HG02973 (cell line): ENCODE results near the gene ELF3.
"Not testable (repeated sequence)": the region's sequence is repeated elsewhere in the genome, so short reads cannot be mapped to it uniquely, and the experiment has no call there.

Experiments
- ATAC-seq: cut with Tn5 transposase; IDR thresholded peaks from one replicate; pipeline ENCODE4 v1.9.1; 2021; ENCODE audit warnings: moderate library complexity; ENCODE audit not compliant: unreplicated experiment

ELF3 gene

DNA sequence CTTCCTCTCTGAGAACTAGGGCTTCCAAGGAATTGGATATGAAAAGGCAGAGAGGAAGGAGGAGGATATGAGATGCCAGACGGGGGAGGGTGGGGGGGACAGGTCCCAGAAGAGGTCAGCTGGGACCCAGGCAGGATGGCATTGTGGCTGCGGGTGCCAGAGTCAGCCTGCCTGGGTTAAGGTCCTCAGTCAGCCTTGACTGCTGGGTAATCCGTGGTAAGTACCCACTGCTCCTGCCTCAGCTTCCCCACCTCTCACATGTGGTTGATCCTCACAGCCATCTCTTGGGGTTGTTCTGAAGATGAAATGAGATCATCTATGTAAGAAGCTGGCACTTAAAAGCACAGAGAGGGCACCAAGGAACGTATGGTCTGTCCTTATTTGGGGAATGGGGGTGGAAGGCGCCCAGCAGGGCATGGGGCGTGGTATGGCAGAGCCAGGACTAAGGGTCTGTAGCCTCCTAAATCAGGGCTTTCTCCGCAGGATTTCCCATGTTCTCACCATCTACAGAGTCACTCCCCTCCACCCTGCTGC, 23.8 kb downstream of the ELF3 start:
- no peak for ATAC-seq

DNA sequence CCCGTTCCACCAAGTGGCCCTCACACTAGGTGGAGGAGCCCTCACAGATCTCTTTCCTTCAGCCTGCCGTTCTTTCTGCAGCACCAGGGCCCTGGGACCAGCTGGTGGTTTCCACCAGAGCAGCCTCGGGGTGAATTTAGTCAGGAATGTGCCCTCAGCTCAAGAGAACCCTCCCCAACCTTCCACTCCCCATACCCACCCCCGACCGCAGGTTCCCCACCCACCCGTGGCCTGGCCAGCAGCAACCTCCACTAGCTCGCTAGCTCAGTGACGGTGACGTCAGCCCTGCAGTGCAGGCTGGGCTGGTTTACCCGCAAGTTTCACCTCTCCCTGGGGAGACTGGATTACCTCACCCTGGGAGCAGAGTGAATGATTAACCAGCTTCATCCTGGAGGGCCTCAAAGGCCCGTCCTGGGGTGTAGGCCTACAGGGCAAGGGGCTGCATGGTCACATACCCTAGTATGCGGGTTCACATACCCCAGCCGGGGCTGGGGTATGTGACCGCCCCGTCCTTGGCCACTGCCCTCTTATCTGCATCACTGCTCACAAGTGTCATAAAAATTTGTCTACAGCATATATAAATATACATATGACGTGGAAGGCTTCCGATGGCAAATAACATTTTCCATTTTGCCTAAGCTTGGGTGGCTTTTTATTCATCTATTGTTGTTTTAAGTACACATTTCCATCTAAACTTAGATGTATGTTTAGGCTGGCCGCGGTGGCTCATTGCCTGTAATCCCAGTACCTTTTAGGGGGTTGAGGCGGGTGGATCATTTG, 24.5 kb downstream of the ELF3 start:
- ATAC-seq = no peak

DNA sequence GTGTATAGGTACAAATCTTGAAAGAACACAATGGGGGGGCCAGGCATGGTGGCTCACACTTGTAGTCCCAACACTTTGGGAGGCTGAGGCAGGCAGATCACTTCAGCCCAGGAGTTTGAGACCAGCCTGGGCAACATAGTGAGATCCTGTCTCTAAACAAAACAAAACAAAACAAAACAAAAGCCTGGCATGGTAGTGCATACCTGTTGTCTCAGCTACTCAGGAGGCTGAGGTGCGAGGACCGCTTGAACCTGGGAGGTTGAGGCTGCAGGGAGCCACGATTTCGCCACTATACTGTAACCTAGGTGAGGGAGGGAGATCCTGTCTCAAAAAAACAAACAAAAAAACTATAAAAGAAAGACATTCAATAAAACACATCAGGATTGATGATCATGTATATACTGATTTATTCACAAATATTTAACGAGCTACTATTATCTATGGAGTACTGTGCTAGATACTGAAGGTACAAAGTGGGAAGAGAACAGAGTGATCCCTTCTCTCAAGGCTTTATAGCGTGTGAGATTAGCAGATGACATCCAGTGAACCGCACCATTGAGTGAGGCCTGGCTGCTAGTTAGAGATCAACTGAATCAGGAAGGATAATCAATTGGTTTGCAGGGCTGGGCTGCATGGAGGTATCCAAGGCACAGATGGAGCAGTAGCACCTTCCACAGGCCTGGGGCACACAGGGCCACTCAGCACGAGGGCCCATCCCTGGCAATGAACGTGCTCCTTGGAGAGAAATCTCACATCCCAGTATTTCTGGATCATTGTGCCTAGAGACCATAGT, 26.4 kb downstream of the ELF3 start:
- ATAC-seq = no peak

DNA sequence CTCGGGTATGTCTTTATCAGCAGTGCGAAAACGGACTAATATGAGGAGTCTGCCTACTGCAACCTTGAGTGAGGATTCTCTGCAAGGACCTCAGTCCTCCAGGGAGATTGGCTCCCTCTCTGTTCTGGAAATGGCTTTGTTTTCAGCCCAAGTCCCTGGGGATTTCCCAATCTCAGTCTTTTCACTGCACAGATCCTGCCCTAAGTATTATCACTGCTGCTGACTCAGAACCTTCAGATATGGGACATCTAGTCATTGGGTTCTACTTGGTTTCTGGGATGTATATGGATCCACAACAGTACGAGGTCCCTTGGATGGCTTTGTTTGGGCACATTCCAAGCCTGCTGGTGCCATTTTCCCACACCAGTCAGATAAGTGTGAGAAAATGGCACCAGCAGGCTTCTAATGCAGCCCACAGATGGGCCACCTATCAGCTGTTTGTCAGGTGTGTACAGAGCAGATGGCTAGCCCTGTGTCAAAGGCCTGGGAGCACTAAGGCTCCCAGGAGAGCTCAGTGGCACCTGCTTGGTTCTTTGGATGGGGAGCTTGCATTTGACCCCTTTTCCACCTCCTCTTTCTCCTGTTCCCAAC, 27.4 kb downstream of the ELF3 start:
- ATAC-seq = no peak

DNA sequence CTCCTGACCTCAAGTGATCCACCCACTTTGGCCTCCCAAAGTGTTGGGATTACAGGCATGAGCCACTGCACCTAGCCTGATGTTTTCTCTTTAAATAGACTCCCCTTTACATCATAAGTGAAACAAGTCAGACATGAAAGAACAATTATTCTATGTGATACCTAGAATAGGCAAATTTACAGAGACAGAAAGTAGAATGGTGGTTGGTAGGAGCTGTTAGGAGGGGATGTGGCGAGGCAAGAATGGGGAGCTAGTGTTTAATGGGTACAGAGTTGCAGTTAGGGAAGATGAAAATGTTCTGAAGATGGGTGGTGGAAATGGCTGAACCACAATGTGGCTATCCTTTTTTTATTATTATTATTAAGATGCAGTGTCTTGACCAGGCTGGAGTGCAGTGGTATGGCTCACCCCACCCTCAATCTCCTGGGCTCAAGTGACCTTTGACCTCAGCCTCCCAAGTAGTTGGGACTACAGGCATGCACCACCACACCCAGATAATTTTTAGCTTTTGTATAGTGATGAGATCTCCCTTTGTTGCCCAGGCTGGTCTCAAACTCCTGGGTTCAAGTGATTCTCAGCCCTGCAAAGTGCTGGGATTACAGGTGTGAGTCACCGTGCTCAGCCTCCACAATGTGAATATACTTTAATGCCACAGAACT, 28.4 kb downstream of the ELF3 start:
- no peak for ATAC-seq

DNA sequence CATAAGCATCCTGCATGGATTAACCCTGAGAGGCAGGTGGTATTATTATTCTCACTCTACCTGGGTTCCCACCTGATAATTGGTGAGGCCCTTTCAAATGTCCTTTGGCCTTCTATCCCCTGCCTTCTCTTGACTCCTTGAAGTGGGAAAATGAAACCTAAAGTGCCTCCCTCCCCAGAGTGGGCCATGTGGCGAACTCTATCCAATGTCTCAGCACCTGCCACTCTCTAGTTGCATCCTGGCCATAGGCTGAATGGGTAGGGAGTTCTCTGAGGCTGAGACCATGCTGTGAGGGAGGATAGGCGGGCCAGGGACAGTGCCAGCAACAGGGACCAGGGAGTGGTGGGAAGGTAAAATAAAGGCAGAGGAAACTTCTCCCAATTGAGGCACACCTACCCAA, 35.3 kb downstream of the ELF3 start:
- ATAC-seq = no peak

DNA sequence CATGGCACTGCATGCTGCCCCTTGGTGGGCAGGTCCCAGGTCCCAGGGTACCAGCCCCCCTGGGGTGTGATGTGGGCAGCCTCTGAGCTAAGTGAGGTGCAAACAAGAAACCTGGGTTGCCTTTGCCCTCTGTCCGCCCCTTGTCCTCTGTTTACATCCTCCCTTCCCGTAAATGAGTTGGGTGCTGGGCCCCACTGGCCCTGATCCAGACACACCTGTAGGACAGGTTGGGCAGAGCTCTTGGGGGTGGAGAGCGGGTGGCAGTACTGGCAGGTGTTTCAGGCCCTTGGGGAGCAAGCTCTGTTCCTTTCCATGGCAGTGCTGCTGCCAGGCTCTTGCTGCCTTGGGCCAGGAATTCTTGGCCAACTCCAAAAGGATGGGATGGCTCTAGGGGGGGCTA, 35.8 kb downstream of the ELF3 start:
- ATAC-seq = no peak

DNA sequence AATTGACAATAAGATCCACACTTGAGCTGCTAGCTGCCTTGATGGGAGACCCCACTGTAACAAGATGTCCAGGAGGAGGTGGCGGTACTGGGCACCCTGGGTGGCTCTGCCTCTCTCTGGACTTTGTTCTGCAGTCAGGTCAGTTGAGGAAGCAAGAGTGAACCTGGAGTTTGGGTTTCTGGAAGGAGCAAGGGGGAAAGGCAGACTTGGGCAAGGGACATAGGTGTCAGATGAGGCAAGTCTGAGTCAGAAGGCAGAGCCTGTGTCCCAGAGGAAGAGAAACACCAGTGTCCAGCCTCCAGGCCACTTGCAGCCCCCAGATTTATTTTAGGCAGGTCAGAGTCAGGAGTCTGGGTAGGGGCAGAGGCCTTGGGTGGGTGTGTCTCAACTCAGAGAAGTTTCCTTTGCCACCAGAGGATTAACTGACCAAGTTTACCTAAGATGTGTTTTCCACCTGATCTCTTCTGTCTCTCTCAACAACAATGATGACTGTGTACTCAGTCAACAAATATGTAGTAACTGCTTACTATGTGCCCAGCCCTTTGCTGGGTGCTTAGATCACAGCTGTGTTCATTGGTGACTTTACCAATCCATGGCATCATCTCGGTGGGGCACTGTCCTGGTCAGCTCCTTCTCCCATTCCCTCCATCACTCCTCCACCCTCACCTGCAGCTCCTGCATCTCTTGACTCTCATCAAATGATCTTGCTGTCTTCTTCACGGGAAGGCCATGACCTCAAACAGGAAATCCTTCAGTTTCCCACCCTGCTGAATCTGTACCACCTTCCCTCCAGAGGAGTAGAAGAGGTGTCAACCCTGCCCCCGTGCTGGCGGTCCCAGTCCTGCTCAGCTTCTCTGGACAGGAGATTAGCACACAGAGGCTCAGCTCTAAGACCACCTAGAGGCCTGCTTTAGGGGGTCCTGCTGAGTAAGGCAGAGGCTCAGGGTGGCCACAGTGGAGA, 36.6 kb downstream of the ELF3 start:
- no peak for ATAC-seq

DNA sequence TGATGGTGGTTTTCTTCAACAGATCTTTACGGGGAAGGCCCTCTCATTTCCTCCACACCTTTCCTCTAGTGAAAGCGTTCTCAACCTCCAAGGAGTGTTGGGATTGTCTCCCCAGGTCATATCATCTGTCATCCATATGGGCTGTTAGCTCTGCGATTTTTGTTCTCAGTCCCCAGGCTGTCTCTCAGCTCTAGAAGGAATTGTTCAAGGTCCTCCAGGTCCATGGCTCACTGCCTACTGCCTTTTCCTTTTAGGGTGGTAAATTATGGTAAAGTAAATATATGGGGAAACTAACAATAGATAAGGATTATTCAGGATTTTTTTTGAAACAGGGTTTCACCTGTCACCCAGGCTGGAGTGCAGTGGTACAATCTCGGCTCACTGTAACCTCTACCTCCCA, 37.6 kb downstream of the ELF3 start:
- ATAC-seq = no peak

DNA sequence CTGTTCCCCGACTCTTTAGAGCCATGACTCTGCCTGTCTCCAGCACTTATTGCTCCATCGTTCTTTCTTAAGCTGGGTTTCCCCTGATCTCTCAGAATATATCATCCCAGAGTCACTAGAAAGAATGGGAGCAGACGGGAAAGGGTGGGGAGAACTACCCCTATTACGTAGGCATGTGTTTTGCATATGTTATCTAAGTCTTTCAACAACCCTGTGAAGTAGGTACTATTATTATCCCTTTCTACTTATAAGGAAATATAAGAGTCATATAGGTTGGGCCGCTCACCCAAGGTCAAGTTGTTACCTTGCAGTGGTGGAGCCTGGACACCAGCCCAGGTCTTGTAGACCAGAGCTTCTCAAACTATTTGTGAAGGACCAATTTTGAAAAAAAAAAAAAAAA, 38.7 kb downstream of the ELF3 start:
- no peak for ATAC-seq

DNA sequence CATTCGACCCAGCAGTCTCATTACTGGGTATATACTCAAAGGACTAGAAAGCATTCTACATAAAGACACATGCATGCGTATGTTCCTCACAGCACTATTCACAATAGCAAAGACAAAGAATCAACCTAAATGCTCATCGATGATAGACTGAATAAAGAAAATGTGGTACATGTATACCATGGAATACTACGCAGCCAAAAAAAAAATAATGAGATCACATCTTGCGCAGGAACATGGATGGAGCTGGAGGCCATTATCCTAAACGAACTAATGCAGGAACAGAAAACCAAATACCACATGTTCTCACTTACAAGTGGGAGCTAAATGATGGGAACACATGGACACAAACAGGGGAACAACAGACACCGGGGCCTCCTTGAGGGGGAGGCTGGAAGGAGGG, 43.7 kb downstream of the ELF3 start:
- ATAC-seq = no peak

DNA sequence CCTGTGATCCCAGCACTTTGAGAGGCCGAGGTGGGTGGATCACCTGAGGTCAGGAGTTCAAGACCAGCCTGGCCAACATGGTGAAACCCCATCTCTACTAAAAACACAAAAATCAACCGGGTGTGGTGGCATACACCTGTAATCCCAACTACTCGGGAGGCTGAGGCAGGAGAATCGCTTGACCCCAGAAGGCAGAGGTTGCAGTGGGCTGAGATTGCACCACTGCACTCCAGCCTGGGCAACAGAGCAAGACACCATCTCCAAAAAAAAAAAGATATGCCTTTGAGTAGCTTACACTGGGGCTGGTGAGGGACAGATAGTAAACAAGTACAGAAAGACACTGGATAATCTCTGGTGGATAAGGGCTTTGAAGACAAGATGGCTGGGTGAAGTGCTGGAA, 44.3 kb downstream of the ELF3 start:
- not testable (repeated sequence) for ATAC-seq

DNA sequence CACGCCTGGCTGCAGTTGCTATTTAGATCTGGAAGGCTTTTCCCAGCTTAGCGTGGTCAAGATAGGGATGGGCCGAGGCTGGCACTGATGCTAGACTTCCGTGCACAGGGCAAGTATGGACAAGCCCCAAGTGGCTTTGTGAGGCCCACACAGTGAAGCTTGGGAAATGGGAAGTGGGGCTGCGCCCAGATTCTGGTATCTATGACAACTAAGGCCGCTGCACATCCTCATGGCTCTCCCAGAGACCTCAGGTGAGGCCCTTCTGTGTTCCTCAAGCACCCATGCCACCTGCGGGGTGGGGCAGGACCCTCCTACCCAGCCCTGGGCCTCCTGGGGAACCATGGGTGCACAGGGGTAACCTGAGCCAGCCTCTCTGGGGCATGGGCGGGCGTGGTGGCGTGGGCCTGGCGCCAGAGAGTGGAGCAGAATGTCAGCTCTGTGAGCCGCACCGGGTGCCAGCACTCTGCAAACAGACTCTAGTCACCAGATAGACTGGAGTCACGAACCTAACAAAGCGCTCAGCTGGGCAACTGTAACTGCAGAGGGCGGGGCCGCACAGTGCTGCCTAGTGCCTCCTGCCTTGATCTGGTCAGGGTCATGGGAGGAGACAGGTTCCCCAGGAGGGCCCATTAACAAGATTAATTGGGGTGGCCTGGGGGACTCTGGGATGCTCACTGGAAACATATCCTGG, 46.4 kb downstream of the ELF3 start:
- no peak for ATAC-seq

DNA sequence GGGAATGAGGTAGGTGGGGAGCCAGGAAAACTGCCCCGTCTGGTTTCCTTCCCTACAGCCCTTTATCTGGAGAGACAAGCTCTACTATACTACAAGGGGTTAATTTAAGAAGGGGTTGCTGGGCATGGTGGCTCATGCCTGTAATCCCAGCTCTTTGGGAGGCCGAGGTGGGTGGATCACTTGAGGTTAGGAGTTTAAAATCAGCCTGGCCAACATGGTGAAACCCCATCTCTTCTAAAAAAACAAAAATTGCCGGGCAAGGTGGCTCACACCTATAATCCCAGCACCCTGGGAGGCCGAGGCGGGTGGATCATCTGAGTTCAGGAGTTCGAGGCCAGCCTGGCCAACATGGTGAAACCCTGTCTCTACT, 46.9 kb downstream of the ELF3 start:
- not testable (repeated sequence) for ATAC-seq

DNA sequence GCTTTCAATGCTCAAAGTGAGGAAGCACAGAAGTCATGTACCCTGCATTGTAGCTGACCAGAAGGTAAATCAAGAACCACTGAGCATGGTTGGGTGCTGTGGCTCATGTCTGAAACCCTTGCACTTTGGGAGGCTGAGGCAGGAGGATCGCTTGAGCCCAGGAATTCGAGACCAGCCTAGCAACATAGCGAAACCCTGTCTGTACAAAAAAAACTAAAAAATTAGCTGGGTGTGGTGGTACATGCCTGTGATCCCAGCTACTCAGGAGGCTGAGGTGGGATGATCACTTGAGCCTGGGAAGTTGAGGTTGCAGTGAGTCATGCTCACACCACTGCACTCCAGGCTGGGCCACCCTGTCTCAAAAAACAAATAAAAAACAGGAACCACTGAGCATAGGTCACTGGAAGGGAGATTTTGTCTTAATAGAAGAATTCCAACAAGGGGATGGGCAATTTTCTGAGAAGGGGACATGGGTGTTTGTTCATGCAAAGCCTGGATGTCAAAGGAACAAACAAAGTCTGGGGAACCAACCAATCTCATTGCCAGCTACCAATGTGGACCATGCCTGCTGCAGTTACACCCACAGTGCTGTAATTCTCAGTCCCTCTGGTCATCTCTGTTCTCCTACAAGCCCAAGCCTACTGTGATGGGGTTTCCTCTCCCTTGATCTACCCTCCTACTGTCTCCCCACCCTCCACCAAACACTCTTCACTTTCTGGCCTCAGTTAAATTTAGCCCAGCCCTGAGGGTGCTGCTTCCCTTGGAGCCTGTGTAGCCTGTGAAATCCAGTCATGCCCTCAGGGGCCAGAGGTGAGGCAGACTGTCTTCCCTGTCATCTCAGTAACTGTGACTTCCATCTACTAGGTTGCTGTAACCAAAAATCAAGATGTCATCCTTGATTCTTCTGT, 47.9 kb downstream of the ELF3 start:
- no peak for ATAC-seq

DNA sequence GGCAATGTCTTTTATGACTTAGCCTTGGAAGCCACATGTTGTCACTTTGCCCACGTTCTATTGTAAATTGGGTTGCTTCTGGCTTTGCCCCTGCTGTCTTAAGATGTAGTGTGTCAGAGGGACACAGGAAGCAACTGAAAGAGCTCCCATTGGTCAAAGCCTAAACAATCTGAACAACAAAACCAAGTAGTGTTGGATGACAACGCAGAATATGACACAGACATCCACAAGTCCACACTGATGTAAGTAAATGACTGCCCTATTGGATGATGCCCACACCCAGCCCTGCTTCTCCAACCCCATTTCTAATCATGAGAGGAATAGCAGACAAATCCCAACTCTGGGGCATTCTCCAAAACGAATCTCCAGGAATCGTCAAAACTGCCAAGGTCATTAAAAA, 50.7 kb downstream of the ELF3 start:
- no peak for ATAC-seq

DNA sequence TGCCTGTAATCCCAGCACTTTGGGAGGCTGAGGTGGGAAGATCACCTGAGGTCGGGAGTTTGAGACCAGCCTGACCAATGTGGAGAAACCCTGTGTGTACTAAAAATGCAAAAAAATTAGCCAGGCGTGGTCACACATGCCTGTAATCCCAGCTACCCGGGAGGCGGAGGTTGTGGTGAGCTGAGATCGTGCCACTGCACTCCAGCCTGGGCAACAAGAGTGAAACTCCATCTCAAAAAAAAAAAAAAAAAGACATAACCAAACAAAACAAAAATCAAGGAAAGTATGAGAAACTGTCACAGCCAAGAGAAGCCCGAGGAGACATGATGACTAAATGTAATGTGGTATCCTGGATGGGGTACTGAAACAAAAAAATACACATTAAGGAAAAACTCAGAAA, 51.4 kb downstream of the ELF3 start:
- ATAC-seq = not testable (repeated sequence)

DNA sequence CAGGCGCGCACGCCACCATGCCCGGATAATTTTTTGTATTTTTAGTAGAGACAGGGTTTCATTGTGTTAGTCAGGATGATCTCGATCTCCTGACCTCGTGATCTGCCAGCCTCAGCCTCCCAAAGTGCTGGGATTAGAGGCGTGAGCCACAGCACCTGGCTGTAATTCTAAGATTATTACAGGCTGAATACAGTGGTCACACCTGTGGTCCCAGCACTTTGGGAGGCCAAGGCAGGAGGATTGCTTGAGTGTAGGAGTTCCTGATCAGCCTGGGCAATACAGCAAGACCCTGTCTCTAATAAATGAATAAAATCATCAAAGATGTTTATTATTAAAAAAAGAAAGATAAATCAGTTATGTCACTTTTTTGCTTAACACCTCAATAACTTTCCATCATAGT, 52.2 kb downstream of the ELF3 start:
- ATAC-seq = not testable (repeated sequence)

DNA sequence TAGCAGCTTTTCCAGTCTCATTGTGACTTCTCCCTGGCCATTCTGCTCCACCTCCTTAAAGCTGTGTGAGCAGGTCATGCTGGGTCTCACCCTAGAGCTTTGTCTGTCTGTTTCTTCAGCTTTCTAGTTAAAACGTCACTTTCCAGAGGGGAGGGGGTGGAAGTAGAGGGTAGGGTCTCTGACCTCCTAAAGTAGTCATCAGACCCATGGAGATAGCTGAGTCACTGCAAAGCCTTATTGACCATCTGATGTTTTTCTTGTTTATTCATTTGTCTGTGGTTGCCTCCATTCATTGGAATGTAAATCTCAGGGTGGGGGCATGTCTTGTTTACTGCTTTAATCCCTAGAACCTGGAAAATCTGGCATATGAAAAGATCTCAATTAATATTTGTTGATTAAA, 52.7 kb downstream of the ELF3 start:
- no peak for ATAC-seq
